IMR-90 (cell line): ENCODE measurements around the gene GABPB2.

Source experiments
- BHLHE40 ChIP-seq: fragments of 150-350 bp; IDR thresholded peaks from 2 replicates; pipeline ENCODE4 v1.6.1; 2016; ENCODE audit warnings: mild to moderate bottlenecking, low read depth, low read length
- CEBPB ChIP-seq: IDR thresholded peaks from 2 replicates; pipeline ENCODE4 v1.6.1; 2012; ENCODE audit warnings: low read depth, low read length, improper control_type of control experiment
- MAZ ChIP-seq: IDR thresholded peaks from 2 replicates; pipeline ENCODE4 v1.6.1; 2012; ENCODE audit warnings: low read depth, mild to moderate bottlenecking, low read length, improper control_type of control experiment, moderate library complexity, borderline replicate concordance
- POLR2A ChIP-seq: IDR thresholded peaks from 2 replicates; pipeline ENCODE4 v1.6.1; 2012; ENCODE audit warnings: mild to moderate bottlenecking, low read depth, low read length
- RFX5 ChIP-seq: IDR thresholded peaks from 2 replicates; pipeline ENCODE4 v1.8.0; 2012; ENCODE audit warnings: low read depth, mild to moderate bottlenecking, low read length, moderate library complexity
- TF ChIP-seq, protein P1 (sequence below): conservative IDR thresholded peaks from 2 replicates; pipeline ENCODE4 v1.5.1; 2012; ENCODE audit warnings: mild to moderate bottlenecking, low read depth, low read length, improper control_type of control experiment
- TF ChIP-seq, protein P2 (sequence below): fragments of 150-350 bp; IDR thresholded peaks from 2 replicates; pipeline ENCODE4 v1.6.1; 2016; ENCODE audit warnings: low read depth, mild to moderate bottlenecking, low read length, moderate library complexity, borderline replicate concordance

DNA sequence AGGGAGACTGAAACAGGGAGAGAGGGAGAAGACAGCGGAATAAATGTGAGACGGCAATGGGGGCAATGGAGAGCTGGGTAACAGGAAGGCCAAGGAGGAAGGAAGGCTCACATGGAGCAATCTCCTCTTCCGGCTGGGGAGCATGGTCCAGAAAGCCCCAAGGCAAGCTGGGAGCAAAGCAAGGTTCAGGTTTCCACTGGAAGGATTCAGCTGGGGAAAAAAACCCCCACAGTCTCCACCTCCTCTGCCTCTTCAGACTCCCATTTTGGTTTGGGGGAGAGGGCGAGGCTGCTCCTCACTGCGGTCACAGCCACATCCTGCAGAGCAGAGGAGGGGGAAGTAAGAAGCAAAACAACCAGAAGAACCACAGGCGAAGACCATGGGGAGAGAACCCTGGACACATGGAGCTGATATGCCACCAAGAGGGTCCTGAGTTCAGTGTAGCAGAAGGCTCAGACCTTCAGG lies 86.5 kb downstream of the GABPB2 start:
- TF ChIP-seq, protein P1, sequence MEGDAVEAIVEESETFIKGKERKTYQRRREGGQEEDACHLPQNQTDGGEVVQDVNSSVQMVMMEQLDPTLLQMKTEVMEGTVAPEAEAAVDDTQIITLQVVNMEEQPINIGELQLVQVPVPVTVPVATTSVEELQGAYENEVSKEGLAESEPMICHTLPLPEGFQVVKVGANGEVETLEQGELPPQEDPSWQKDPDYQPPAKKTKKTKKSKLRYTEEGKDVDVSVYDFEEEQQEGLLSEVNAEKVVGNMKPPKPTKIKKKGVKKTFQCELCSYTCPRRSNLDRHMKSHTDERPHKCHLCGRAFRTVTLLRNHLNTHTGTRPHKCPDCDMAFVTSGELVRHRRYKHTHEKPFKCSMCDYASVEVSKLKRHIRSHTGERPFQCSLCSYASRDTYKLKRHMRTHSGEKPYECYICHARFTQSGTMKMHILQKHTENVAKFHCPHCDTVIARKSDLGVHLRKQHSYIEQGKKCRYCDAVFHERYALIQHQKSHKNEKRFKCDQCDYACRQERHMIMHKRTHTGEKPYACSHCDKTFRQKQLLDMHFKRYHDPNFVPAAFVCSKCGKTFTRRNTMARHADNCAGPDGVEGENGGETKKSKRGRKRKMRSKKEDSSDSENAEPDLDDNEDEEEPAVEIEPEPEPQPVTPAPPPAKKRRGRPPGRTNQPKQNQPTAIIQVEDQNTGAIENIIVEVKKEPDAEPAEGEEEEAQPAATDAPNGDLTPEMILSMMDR = no peak
- TF ChIP-seq, protein P2, sequence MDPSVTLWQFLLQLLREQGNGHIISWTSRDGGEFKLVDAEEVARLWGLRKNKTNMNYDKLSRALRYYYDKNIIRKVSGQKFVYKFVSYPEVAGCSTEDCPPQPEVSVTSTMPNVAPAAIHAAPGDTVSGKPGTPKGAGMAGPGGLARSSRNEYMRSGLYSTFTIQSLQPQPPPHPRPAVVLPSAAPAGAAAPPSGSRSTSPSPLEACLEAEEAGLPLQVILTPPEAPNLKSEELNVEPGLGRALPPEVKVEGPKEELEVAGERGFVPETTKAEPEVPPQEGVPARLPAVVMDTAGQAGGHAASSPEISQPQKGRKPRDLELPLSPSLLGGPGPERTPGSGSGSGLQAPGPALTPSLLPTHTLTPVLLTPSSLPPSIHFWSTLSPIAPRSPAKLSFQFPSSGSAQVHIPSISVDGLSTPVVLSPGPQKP = no peak
- TF ChIP-seq RFX5 = no peak
- no peak for TF ChIP-seq POLR2A
- TF ChIP-seq CEBPB = no peak
- TF ChIP-seq BHLHE40 = no peak
- TF ChIP-seq MAZ = no peak
